Fibroblast of villous mesenchyme (primary cell): ENCODE data around the gene GDF7. TPM values are rescaled to one million over a fixed set of nuclear protein-coding genes. Genes with fewer than 3 reads are reported as not detected.

Source experiments
- DNase-seq: peaks from one replicate; pipeline ENCODE4 v3.0.0-alpha.2; 2010; ENCODE audit warnings: low read depth
- H3K4me3 ChIP-seq: 2 replicates; pipeline ENCODE4 v1.5.1; 2011; ENCODE audit warnings: low read depth, mild to moderate bottlenecking, low read length
- total RNA-seq: library from RNA; depleted of rRNA; stranded (reverse); fragments of >200 nt; gene quantifications from 2 replicates; pipeline ENCODE4 v1.2.3, GENCODE V29; 2012
- TF ChIP-seq, protein P1 (sequence below): IDR thresholded peaks from 2 replicates; pipeline ENCODE4 v1.5.1; 2012; ENCODE audit warnings: low read depth, mild to moderate bottlenecking, low read length; ENCODE audit not compliant: insufficient read depth

Gene GDF7
- total RNA-seq, 1 donor = 12.1 TPM

DNA sequence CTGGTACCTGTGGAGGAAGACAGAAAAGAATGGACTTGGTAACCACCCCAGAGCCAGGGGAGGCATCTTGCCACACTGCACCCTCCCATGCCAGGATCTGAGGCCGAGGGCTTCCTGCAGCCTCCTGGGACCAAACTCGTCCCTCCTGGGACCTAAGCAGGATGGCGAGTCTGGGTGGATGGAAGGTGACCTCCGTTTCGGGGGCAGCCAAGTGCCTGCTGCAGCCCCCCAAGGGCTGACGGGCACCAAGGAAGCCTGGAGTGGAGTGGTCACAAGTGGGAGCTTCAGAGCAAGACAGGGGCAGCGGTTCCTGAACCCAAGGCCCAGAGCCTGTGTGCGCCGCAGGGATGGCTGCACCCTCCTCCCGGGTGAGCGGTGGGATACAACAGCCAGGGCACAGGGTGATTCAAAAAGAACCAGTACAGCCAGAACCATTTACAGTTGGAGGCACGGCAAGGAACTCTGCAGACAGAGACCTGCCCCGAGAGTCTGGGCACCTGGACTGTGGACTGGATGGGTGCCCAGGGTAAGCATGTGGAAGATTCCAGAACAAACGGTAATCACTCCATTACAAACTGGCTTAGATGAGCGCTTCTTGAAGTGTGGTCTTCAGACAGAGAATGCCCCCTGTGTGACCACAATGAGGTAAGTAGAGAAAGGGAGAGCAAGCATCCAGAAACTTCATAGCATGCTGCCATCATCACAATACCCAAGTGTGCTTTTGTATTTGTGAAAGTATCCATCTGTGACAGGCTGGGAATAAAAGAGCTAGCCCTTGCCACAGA, 28.1 kb upstream of the GDF7 start:
- no peak overlapping the region for H3K4me3 ChIP-seq
- TF ChIP-seq, protein P1, sequence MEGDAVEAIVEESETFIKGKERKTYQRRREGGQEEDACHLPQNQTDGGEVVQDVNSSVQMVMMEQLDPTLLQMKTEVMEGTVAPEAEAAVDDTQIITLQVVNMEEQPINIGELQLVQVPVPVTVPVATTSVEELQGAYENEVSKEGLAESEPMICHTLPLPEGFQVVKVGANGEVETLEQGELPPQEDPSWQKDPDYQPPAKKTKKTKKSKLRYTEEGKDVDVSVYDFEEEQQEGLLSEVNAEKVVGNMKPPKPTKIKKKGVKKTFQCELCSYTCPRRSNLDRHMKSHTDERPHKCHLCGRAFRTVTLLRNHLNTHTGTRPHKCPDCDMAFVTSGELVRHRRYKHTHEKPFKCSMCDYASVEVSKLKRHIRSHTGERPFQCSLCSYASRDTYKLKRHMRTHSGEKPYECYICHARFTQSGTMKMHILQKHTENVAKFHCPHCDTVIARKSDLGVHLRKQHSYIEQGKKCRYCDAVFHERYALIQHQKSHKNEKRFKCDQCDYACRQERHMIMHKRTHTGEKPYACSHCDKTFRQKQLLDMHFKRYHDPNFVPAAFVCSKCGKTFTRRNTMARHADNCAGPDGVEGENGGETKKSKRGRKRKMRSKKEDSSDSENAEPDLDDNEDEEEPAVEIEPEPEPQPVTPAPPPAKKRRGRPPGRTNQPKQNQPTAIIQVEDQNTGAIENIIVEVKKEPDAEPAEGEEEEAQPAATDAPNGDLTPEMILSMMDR = no peak
- no peak for DNase-seq

GRCh38 chr2:20640411-20641122, 26.4 kb upstream of the GDF7 start:
- TF ChIP-seq, protein P1 = no peak
- DNase-seq = no peak

DNA sequence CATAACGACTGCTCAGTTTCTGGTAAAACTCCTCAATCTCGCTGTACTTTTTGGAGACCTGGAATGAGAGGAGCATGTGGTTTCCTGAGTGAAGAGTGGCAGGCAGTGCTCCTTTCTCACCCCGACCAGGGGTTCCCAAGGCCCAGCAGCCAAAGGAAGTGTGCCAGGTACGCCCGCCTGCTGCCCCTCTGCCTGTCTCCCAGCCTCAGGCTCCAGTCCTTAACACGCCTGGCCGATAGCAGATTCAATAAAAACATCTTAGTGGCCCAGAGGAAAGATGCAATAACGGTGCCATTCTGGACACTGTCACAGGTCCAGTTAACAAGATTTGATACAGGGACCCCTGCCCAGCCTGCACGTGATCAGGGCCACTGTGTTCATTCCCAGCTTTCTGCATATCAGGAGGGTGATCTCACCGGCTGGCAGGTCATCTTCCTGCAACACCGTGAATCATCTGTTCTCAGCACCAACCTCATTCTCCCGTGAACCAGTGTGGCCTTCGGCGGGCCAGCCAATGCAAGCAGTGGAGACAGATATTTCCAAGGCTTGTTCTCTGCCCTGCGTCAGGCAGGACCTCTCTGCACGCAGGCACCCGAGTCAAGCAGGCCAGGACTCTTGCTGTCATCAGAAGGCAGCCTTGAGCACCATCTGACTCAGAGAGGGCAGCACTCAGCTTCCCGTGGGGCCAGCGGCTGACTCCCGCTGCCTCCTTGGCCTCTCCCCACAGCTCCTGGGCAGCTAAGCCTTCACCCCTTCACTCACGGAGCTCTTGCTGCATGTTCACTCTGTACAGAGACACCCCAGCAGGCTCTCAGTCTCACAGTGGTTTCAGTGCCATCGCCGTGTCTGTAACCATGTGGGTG, 25.6 kb upstream of the GDF7 start:
- no peak overlapping the region for H3K4me3 ChIP-seq
- TF ChIP-seq, protein P1 = no peak
- DNase-seq = peak; percentile 35

More at GRCh38 chr2:20640411-20641122, 26.4 kb upstream of the GDF7 start:
- H3K4me3 ChIP-seq = no peak overlapping the region

GRCh38 chr2:20642055-20642971, 24.6 kb upstream of the GDF7 start:
- no peak overlapping the region for H3K4me3 ChIP-seq
- TF ChIP-seq, protein P1 = peak; percentile 96
- DNase-seq = peak; percentile 66

DNA sequence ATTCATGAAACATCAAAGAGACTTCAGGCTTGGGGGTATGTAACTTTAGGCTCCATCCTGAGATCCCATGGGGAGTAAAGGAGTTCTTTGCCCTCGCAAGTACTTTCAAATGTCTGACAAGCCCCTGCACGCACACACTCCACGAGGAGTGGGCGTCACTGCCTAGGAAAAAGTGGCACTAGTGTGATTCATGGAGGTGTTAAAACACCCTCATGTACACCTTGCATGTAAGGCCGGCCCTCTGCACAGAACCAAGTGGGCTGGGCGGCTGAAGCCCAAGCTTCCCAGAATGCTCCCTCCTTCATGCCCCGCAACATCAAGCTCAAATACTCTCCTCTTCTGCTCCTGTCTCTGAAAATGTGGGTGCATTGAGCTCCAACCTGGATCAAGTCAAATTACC, 23.9 kb upstream of the GDF7 start:
- no peak overlapping the region for H3K4me3 ChIP-seq
- TF ChIP-seq, protein P1 = no peak
- DNase-seq = no peak

DNA sequence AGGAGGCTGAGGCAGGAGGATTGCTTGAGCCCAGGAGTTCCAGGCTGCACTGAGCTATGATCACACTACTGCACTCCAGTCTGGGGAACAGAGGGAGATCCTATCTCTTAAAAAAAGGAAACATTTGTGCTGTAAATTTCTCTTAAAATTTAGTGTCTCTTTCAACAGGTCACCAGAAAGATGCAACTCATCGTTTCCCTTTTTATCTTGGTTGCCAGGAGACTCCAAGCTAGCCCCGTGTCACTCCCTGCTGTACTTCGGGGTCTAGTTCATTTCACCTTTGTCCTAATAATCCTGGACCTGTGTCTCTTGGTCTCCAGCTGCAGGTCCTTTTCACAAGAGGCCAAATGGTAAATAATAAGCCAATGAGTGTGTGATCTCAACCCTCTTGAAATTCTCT, 23.1 kb upstream of the GDF7 start:
- H3K4me3 ChIP-seq = no peak overlapping the region
- TF ChIP-seq, protein P1 = no peak
- DNase-seq = no peak
